Lower leg skin (tissue), 4 donors: ENCODE data around the gene PLXDC2. TPM values are rescaled to one million over a fixed set of nuclear protein-coding genes. Genes with fewer than 3 reads are reported as not detected.

ENCODE experiments used
- DNase-seq, 2 donors: peaks; one replicate each; pipeline ENCODE4 v3.0.0-alpha.2; 2019; ENCODE audit warnings: low spot score in 2 of 2
- H3K4me3 ChIP-seq: fragments of 200-600 bp; sonication (generic); 2 replicates; pipeline ENCODE4 v1.5.1; 2017; ENCODE audit warnings: mild to moderate bottlenecking, low read depth; ENCODE audit not compliant: poor library complexity, severe bottlenecking
- POLR2A ChIP-seq, 2 donors: fragments of 450-650 bp; IDR thresholded peaks; one replicate each; pipeline ENCODE4 v1.6.1; 2016 to 2017; ENCODE audit warnings: antibody characterized with exemption in 2 of 2, mild to moderate bottlenecking in 1 of 2, moderate library complexity in 1 of 2
- WGBS, 2 donors: methylation state at CpG; one replicate each; pipeline ENCODE4 v1.1.5; 2018; 5-methylcytosine and 5-hydroxymethylcytosine counted together
- intact Hi-C: fragments of 100-400 bp; cut with DNase I; formaldehyde crosslinking; loops from one replicate; pipeline ENCODE4 v1.15.0; 2023; ENCODE audit warnings: low total_unique reads
- total RNA-seq, 4 donors: library from RNA; depleted of rRNA; stranded (reverse); fragments of >200 nt; gene quantifications; one replicate each; pipeline ENCODE4 v1.1.0, GENCODE V29; 2016
- TF ChIP-seq, protein P1 (sequence below), 3 donors: fragments of 450-650 bp; IDR thresholded peaks; one replicate each; pipeline ENCODE4 v1.5.1; 2016; ENCODE audit warnings: antibody characterized with exemption in 3 of 3, mild to moderate bottlenecking in 3 of 3, moderate library complexity in 2 of 3

Gene PLXDC2
- total RNA-seq, 4 donors from 2014 or later: 75.3 to 113 (median 95.3) TPM

DNA sequence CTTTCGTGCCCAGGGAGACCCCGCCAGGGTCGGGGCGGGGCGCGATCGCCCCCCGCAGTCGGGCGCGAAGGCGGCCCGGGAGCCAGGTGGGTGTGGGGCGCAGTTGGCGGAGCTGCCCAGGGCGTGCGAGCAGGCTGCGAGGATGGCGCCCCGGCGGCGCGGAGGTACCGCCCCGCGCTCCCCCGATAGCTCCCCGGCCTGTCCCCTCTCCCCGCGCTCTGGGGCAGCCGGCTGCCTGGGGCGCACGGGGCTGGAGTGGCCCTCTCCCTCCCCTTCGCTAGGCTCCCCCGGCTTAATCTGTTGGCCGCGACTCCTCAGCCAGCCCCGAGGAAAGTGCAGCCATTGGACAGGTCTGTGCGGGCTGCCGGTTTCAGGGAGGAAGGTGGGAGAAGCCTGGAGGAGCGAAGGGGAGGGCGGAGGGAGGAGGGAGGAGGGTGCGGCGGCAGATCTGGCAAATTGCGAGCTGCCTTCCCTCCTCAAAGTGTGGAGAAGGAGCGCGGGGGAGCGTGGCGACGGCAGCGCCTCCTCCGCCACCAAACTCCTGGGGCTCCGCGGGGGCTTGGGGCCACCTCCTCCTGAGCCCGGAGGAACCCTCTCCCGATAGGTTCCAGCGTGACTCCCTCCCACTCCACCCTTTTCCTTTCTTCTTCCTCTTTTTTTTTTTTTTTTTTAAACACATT is 361 bp upstream of the PLXDC2 start:
- WGBS, 2 donors: 0% methylated on average over 41 to 45 of the region's 57 CpGs
- peak; percentile 83 to 95 for DNase-seq
- peak overlapping the region; percentile 82 for H3K4me3 ChIP-seq
- intact Hi-C loops: no loop called here
- TF ChIP-seq, protein P1, sequence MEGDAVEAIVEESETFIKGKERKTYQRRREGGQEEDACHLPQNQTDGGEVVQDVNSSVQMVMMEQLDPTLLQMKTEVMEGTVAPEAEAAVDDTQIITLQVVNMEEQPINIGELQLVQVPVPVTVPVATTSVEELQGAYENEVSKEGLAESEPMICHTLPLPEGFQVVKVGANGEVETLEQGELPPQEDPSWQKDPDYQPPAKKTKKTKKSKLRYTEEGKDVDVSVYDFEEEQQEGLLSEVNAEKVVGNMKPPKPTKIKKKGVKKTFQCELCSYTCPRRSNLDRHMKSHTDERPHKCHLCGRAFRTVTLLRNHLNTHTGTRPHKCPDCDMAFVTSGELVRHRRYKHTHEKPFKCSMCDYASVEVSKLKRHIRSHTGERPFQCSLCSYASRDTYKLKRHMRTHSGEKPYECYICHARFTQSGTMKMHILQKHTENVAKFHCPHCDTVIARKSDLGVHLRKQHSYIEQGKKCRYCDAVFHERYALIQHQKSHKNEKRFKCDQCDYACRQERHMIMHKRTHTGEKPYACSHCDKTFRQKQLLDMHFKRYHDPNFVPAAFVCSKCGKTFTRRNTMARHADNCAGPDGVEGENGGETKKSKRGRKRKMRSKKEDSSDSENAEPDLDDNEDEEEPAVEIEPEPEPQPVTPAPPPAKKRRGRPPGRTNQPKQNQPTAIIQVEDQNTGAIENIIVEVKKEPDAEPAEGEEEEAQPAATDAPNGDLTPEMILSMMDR (IDR thresholded peaks at IDR 0.05): no peak
- TF ChIP-seq POLR2A (IDR thresholded peaks at IDR 0.05): no peak

DNA sequence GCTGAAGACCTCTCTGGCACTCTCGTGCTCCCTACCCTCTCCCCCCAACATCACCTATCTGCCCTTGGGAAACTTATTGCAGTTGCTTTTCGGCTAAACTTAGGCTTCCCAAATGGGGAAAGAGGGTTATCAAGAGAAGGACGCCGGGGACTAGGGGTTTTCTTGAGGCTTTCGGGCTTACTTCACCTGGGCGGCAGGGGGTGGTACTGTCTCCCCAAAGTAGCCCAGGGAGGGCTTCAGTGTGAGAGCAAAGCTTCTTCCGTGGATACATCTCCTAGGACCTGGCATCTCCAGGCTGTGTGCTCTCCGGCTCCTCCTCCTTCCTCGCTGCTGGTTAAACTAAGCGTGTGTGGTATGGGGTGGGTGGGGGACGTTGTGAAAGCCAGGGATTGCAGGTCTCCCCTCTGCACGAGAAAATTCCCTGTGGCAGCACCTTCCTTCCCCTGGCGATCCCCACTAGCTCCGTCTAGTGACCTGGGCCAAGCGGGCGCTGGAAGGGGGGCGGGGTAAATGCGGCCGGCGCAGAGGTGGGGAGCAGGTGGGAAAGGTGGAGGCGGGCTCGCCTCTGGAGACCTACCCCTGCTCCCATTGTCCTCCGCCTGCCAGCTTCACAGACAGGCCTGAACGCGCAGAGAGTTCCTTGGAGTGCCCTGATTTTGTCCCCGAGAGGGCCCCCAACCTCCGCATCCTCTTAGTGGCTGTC is 1.1 kb downstream of the PLXDC2 start:
- WGBS, 2 donors: 0% methylated on average over 17 to 26 of the region's 27 CpGs
- DNase-seq: peak; percentile 54 to 88
- TF ChIP-seq POLR2A (IDR thresholded peaks at IDR 0.05): no peak
- TF ChIP-seq, protein P1 (IDR thresholded peaks at IDR 0.05): no peak
- intact Hi-C loops: no loop called here
- peak overlapping the region; percentile 82 for H3K4me3 ChIP-seq

DNA sequence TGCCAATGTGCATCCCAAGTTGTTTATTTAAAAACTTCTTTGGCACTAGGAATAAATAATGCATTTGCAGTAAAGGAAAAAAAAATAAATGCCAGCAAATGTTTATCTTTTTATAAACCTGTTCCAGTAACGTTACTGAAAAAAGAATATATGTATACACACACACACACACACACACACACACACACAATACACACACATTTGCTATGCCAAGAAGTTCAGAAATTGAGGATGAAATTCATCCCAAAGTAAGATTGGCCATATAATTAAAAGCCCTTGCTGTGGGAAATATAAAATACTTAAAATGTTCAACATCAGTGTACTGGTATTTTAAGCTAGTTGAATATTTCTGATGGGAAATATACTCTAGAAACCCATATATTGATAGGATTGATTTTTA is 2.6 kb downstream of the PLXDC2 start:
- intact Hi-C loops: no loop called here
- no peak for DNase-seq
- H3K4me3 ChIP-seq: no peak overlapping the region
- WGBS, 2 donors: 18 to 21% methylated on average over 1 of the region's 1 CpG
- TF ChIP-seq POLR2A (IDR thresholded peaks at IDR 0.05): no peak
- TF ChIP-seq, protein P1 (IDR thresholded peaks at IDR 0.05): no peak

DNA sequence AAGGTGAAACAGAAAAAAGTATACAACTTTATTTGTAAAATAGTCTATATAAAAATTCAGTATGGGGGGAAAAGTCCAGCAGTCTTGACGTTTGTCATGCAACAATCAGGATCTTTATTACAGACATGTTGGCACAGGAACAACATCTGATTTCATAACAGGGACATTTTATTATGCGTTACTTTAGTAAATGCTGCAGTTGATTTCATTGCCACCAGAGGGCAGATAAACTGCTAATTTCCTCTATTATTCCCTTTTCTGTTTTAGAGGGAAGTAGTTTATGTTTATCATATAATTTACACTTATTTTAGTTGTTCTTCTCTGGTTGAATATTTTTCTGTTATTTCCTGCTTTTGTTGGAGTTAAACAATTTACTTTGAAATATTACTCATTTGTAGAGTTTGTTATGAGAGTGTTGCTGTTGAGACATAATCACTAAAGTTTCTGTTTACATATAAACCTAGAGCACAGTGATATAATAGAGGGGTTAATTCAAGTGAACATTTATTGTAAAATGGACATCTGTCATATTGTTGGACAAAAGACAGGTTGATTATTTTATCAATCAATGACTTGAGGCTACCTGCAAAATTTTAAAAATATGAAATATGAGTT is 3.3 kb downstream of the PLXDC2 start:
- no peak overlapping the region for H3K4me3 ChIP-seq
- DNase-seq: peak in 1 of 2 donors; percentile 85
- 0% methylated on average over 2 of the region's 2 CpGs for WGBS, 2 donors
- TF ChIP-seq, protein P1 (IDR thresholded peaks at IDR 0.05): peak in 2 of 3 donors; percentile 25 to 49
- no peak for TF ChIP-seq POLR2A (IDR thresholded peaks at IDR 0.05)
- intact Hi-C loops: no loop called here

DNA sequence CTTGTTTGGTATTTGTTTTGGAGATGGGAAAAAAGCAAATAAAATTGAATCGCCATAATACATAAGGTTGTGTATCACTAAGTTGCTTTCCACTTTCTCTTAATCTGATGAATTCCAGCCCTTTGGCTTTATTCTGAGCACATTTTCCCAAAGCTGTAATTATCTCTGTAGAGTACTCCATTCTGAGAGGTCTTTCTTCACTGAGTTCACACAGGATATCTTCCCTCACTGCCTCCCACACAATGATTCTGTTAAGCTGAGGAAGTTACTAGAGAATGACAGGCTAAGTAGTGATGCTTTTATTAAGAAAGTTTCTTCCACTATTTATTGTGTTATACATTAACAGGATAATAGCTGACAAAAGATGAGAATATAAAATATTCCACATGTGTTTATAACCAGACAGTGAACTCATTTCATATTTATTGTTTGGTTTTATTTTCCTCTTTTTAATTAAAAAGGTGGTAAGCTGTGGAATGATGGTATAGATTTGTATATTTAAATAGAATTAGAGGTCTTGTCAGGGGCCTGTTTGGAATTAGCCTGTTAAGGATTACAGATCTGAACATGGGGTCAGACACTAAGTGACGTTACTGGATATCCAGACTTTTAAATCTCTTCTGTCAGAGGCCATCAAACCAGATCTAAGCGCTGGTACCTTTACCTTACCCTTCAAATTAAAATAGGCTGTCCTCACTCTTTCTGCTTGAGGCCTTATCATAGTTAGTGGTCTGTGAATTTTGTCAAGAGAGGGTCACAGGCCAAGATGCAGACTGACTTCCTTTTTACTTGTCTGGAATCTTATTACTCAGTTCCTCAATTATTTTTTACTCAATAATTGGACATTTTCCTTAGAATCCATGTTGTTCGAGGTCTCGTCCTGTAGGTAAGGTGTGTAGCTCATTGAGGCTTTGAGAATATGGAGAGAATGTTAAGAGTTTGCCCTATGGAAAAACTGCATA is 8.4 kb downstream of the PLXDC2 start:
- H3K4me3 ChIP-seq: no peak overlapping the region
- TF ChIP-seq POLR2A (IDR thresholded peaks at IDR 0.05): no peak
- TF ChIP-seq, protein P1 (IDR thresholded peaks at IDR 0.05): no peak
- WGBS, 2 donors: 70 to 76% methylated on average over 5 of the region's 5 CpGs
- intact Hi-C loops: no loop called here
- no peak for DNase-seq
